ENCODE data around the gene MINDY4. TPM values are rescaled to one million over a fixed set of nuclear protein-coding genes. Genes with fewer than 3 reads are reported as not detected.
A peak's percentile ranks its signal among the peaks of the same experiment; 100 is the strongest.

MINDY4 gene
- total RNA-seq, 1 donor from 2014 or later = 3.8 TPM

DNA sequence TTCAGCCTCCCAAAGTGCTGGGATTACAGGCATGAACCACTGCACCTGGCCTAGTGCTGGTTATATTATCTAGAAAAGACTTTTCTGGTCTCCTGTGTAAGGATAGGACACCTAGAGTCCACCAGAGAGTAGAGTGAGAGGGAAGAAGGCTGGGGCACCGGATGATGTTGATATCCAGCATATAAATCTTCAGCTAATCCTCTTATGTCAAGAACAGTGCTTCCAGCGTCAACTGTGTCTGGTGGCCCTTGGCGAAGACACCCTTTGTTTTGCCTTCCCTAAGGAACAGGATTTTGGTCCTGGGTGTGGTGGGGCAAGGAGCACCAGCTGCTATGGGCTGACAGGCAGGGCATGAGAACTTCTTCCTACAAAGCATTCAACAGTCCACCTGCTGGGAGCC, 35.6 kb upstream of the MINDY4 start:
- TF ChIP-seq, protein P1, sequence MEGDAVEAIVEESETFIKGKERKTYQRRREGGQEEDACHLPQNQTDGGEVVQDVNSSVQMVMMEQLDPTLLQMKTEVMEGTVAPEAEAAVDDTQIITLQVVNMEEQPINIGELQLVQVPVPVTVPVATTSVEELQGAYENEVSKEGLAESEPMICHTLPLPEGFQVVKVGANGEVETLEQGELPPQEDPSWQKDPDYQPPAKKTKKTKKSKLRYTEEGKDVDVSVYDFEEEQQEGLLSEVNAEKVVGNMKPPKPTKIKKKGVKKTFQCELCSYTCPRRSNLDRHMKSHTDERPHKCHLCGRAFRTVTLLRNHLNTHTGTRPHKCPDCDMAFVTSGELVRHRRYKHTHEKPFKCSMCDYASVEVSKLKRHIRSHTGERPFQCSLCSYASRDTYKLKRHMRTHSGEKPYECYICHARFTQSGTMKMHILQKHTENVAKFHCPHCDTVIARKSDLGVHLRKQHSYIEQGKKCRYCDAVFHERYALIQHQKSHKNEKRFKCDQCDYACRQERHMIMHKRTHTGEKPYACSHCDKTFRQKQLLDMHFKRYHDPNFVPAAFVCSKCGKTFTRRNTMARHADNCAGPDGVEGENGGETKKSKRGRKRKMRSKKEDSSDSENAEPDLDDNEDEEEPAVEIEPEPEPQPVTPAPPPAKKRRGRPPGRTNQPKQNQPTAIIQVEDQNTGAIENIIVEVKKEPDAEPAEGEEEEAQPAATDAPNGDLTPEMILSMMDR (IDR thresholded peaks at IDR 0.05; ENCODE audit: borderline replicate concordance) = no peak
- no peaks in the 10 kb centered on the region for H3K36me3 ChIP-seq
- H3K27me3 ChIP-seq (ENCODE audit: low read depth) = peaks cover 30% of the 10 kb centered on the region
- no peak overlapping the region for H3K27ac ChIP-seq (replicated peaks)
- no peaks in the 10 kb centered on the region for H3K9me3 ChIP-seq (replicated peaks)
- no peak overlapping the region for H3K4me3 ChIP-seq
- peaks cover 1% of the 10 kb centered on the region for H3K4me1 ChIP-seq
- intact Hi-C loops (cut with micrococcal nuclease) = loop anchor here (10.0 kb wide), 1 partner anchor 111 kb away; no protein-coding TSS in a partner anchor
- DNase-seq = no peak

DNA sequence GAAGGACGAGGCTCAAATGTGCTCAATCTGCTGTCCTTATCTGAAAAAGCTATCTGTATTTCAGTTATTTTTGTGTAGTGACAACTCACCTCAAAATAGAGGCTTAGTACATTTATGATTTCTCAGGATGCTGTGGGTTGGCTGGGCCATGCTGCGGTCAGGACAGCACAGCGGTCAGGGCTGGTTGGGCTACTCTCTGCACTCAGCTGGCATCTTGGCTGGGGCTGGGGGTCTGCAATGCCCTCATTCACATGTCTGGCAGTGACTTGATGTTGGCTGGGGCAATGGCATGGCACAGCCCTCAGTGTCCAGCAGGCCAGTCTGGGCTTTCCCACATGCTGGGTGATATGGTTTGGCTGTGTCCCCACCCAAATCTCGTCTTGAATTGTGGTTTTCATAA, 34.9 kb upstream of the MINDY4 start:
- no peak for DNase-seq
- TF ChIP-seq, protein P1 (IDR thresholded peaks at IDR 0.05; ENCODE audit: borderline replicate concordance) = no peak
- H3K36me3 ChIP-seq = no peaks in the 10 kb centered on the region
- peaks cover 3% of the 10 kb centered on the region for H3K4me1 ChIP-seq
- H3K27me3 ChIP-seq (ENCODE audit: low read depth) = peaks cover 24% of the 10 kb centered on the region
- no peak overlapping the region for H3K27ac ChIP-seq (replicated peaks)
- no peak overlapping the region for H3K4me3 ChIP-seq
- H3K9me3 ChIP-seq (replicated peaks) = no peaks in the 10 kb centered on the region
- intact Hi-C loops (cut with micrococcal nuclease) = loop anchor here (10.0 kb wide), 1 partner anchor 111 kb away; no protein-coding TSS in a partner anchor

DNA sequence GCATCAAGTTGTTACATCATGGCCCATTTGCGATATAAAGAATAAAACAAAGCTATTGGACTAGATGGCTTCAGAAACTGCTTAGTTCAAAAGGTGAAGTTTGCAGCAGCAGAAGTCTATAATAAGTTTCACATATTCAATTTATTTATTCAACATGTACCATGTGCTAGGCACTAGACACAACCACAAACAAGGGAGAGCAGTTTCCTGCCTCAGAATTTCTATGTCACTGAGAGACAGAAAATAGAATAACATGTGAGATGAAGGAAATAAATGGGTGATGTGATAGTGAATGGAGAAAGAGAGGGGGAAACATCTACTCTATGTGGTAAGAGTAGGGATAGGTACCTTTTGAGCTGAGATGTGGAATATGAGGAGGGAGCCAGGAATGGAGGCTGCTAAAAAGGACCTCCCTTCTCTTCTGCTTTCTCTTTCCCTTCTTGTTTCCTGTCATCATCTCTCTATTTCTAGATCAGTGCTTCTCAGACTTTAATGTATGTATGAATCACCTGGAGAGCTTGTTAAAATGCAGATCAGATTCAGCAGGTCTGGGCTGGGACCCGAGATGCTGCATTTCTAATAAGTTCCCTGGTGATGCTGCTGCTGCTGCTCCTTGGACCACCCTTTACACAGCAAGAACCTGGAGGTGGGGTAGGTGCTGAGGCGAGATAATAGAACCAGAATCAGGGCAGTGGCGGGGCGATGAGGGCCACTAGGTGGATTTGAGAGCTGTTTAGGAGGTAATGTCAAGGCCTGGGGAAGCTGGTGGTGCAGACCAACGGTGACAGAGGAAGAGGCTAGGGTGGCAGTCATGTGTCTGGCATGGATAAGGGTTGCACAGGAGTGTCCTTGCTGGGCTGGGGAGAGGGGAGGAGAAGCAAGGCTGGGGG, 32.9 kb upstream of the MINDY4 start:
- Histone ChIP-seq H3K9me3 (replicated peaks) (no peaks in the 10 kb centered on the region), H3K27ac (replicated peaks) (no peak overlapping the region), H3K36me3 (no peaks in the 10 kb centered on the region), H3K4me1 (peaks cover 3% of the 10 kb centered on the region), H3K4me3 (no peak overlapping the region), H3K27me3 (ENCODE audit: low read depth) (peaks cover 10% of the 10 kb centered on the region)
- intact Hi-C loops (cut with micrococcal nuclease) = loop anchor here (10.0 kb wide), 1 partner anchor 113 kb away; no protein-coding TSS in a partner anchor
- TF ChIP-seq, protein P1 (IDR thresholded peaks at IDR 0.05; ENCODE audit: borderline replicate concordance) = no peak
- DNase-seq = no peak

DNA sequence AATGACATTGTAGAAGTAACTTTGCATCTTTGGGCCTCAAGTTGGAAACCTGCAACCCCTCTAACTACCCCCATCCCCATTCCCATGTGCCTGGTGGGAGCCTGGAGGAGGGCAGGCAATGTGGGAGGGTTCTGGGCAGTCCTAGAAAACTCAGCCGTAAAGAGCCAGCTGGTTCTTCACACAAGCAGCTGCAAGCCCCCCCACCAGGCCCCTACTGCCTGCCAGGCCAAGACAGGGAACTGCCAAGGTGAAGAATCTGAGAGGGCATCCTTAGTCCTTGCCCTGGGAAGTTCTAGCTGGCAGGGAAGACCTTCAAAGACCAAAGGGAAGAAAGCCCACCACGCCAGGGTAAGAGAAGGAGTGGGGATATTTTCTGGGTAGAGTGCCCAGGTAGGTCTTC, 31.5 kb upstream of the MINDY4 start:
- Histone ChIP-seq H3K4me1 (peaks cover 3% of the 10 kb centered on the region), H3K36me3 (no peaks in the 10 kb centered on the region), H3K27me3 (ENCODE audit: low read depth) (peaks cover under 1% of the 10 kb centered on the region), H3K9me3 (replicated peaks) (no peaks in the 10 kb centered on the region), H3K4me3 (no peak overlapping the region), H3K27ac (replicated peaks) (no peak overlapping the region)
- intact Hi-C loops (cut with micrococcal nuclease) = loop anchor here (10.0 kb wide), 2 partner anchors 55 to 115 kb away; partner anchors contain the start of gene CRHR2
- DNase-seq = no peak
- TF ChIP-seq, protein P1 (IDR thresholded peaks at IDR 0.05; ENCODE audit: borderline replicate concordance) = no peak

DNA sequence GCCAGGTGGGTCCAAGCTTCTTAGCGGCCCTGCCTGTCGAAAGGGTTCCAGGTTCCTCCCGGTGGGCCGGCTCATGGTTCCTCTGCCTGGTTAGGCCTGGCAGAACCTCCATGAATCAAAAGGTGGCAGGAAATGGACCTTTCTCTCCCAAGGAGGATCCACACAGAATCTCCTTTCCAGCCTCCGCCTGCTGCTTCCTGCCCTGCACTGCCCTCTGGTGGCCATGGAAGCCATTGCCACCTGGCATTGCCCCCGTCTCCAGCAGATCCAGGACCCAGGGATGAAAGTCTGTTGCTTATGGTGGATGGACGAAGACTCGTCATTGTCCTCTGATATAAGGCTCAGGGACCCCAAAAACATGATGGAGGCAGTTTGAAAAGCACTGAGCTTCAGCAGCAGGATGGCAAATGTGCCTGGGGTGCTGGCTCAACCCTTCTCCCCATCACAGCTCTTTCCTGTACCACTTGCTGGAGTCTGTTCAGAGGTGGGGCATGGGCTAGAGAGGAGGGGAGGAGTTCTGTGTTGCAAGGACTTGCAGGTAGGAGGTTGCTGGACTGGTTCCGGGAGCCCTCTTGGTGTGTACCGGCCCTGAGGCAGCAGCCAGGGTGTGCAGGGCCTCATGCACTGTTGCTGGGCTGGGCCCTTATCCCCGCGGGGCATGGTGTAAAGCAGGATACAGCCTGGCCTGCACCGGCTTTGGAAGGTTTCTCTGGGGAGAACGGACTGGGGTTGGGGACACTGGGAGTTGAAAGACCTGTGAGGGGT, 30.6 kb upstream of the MINDY4 start:
- peak; percentile 74 for DNase-seq
- no peaks in the 10 kb centered on the region for H3K9me3 ChIP-seq (replicated peaks)
- intact Hi-C loops (cut with micrococcal nuclease) = loop anchor here (10.0 kb wide), 1 partner anchor 56 kb away; the partner anchor contains the start of gene CRHR2
- H3K4me3 ChIP-seq = no peak overlapping the region
- no peak overlapping the region for H3K27ac ChIP-seq (replicated peaks)
- H3K4me1 ChIP-seq = peaks cover 12% of the 10 kb centered on the region
- no peaks in the 10 kb centered on the region for H3K27me3 ChIP-seq (ENCODE audit: low read depth)
- TF ChIP-seq, protein P1 (IDR thresholded peaks at IDR 0.05; ENCODE audit: borderline replicate concordance) = peak; percentile 99
- no peaks in the 10 kb centered on the region for H3K36me3 ChIP-seq
